HG02973 (cell line): ENCODE results near the gene CORO1C.

ENCODE experiments used
- ATAC-seq: cut with Tn5 transposase; IDR thresholded peaks from one replicate; pipeline ENCODE4 v1.9.1; 2021; ENCODE audit warnings: moderate library complexity; ENCODE audit not compliant: unreplicated experiment

Gene CORO1C

DNA sequence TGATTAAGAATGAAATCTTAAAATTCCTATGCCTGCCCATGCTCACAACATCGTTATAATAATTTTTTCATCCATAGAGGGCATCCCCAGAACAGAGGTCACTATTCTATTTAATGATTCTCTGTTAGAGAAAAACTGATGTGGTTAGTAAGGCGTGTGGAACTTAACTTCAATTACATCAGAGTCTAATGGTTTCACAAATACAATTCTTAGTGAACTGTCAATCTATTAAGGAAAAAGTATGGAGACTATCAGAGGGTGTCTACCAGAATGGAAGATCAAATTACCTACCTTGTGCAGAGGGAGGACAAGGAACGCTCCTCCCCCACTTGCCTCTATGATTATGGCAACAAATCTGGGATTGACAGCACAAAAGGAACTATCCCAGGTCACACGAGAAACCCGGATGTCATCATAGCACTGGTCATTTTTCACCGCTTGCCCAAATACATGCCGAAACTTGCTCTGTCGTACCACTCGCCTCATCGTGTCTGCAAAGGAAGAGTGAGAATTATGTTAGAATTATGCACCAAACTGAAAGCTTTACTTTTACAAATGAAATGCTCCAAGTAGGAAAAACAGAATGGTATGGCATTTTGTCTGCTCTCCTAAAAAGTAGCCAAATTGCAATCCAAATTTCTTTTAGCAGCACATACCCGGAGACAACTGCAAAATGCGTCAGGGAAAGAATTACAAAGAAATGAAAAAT is 30.3 kb downstream of the CORO1C start:
- no peak for ATAC-seq

DNA sequence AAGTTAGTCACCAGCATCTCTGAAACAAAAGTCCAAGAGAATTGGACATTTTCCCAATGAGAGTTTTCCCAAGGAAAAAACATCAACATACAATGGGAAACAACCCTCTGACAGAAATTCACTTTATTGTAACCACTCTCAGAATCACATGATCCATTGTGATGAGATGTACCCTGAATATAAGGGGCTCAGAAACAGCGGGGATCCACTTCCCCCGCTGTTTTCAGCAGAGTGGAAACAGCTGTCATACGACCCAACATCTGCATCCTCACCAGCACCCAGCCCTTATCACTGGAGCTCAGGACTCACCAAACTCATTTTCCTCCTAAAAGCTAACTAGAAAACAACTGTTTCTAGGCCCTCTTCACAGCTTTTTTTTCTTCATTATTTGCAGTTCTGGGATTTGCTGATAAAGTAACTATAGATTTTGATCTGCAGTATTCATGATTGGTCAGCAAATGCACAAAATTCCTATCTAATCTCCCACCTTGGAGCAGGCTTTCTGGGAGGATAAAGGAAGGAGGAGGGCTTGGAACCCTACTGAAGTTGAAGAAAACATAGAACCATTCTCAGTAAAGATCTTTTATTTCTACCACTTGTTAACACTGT is 31.3 kb downstream of the CORO1C start:
- no peak for ATAC-seq

DNA sequence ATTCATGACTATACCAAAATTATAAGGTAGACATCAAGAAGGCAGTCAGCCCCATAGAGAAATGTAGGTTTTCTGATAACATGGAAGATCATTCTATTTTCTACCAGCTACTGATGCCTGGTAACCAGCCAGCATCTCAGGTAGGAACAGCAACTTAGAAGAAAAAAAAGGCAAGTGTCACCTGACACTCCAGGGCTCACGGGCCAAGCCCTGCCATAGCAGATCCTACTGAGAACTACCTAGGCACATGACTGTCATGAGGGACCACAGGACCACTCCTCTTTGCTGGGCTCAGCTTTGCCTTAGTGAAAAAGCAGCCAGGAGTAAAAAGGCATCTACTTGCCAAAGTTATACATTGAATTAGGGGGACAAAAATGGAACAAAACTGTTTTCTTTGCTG is 33.4 kb downstream of the CORO1C start:
- no peak for ATAC-seq

DNA sequence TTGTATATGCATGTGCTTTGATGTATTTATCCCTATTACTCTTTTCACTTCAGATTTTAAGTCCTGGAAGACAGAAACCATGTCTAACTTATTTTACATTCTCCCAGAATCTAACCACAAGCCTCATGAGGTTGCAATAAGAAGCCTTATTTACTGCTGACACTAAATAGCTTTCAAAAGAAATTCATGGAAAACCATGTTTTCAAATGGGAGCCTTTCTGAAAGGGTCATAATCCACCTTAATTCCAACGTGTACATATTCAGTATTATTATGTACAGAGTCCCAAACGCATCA is 34.4 kb downstream of the CORO1C start:
- no peak for ATAC-seq

DNA sequence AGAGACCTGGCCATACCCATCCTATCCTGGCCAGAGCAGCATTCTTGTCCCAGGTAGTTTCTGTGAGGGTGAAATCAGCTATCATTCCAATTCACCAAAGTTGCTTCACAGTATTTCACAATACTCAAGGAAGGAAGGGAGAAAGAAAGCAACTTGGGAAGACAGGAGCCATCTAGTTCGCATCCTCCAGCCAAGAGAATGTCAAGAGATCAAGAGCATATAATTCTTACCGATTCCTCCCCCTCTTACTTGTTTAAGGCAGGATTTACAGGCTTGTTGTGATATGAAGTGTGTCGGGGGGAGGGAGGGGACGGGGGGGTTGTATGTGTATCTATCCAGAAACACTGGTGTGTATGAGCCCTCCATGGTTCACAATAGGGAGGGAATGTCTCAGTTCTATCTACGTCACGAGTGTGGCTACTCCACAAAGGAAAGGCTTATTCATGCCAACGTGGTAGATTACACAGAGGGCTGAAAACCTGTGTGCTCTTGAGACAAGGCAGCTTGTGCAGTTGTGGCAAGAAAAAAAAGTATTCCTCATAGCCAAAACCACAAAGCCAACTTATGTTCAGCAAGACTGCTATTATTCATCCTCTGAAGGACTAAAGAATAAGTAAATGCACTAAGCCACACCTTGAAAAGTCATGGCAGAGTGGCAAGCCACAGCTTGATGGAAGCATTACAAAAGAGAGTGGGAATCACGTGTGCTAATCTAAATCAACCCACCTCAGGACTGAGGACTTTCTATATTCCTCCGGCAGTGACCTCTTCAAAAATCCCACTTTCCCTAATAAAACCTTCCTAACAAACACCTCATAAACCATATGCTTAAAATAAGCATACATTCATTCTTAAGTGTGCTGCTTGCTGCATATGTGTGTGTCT is 35.0 kb downstream of the CORO1C start:
- ATAC-seq: no peak

DNA sequence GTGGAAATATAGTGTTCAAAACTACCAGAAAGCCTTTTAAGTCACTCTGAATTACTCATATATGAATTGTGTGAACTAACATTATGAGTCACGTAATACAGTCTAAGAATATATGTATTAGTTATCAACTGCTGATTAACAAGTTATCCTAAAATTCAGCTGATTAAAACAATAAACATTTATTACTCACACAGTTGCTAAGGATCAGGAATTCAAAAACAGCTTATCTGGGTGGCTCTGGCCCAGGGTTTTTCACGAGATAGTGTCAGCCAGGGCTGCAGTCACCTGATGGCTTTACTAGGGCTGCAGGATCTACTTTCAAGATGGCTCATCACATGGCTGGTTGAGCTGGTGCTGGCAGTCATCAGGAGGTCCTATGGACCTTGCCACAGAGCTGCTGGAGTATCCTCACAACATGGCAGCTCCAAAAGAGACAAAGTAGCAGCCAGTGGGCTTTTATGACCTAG is 36.5 kb downstream of the CORO1C start:
- ATAC-seq: peak; percentile 32

DNA sequence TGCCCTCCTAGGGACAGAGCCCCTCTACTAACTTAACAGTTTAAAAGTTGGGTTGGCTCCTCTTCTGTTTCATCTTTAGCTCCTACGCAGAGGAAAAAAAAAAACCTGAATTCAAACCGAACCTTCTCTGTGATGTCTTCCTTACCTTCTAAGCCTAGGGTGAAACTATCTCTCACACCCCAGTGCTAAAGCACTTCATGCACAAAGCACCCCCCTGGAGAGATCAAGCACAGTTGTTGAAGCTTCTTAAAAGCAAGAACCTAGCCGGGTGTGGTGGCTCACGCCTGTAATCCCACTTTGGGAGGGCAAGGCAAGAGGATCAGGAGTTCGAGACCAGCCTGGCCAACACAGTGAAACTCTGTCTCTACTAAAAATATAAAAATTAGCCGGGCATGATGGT is 37.6 kb downstream of the CORO1C start:
- no peak for ATAC-seq

DNA sequence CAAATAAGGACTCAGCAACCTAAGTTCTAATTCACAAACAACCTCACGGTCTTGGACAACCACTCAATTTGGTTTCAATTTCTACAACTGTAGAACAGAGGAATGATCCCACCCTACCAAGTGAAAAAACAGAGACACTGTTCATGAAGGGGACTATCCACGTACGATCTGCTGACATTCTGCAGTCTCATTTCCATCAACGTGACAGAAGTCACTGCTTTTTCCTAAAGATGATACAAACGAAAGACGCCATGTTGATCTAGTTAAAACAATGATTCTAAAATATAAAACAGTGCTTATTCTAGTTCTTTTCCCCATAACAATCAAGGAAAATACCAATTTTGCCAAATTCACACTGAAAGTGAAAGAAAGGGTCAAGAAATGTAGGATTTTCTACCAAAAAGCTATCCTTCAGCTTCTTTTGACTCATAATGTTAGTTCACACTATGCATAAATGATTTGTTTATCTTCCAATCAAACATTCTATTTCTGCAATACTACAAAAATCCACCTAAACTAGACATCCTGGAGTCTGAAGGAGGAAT is 38.1 kb downstream of the CORO1C start:
- ATAC-seq: no peak

DNA sequence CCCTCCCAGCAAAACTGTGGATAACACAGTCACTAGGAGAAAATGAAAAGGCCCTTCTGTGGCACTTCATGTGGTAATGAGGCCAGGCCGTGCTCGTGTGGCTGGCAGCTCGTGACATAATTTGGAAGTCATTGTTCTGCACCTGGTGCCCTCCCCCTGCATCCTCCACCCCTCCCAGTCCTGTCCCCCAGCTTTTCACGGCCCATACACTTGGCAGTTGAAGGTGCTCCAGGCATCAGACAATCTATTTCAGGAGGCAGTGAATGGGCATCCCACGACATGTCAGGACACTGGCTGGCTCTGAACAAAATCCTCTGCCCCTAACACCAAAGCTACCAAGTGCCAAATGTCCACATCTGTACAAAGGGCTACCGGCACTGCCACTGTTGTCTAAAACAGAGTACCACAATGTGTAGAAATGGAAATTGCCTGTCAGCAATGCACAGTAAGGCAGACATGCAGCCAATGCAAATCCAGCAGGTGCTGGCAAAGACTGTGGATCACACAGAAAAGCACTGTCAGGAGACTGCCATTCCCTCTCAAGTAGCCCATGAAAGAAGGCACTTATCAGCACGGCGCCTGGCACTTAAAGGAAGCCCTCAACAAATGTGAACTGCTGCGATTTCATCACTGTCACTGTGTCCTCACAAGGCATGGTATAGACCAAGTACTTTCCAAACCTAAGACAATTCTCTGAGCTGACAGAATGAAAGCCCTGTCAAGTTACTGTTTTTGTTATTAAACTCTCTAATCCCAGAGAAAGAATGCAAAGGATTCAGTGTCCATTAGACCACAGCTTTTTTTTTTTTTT is 39.1 kb downstream of the CORO1C start:
- ATAC-seq: no peak

DNA sequence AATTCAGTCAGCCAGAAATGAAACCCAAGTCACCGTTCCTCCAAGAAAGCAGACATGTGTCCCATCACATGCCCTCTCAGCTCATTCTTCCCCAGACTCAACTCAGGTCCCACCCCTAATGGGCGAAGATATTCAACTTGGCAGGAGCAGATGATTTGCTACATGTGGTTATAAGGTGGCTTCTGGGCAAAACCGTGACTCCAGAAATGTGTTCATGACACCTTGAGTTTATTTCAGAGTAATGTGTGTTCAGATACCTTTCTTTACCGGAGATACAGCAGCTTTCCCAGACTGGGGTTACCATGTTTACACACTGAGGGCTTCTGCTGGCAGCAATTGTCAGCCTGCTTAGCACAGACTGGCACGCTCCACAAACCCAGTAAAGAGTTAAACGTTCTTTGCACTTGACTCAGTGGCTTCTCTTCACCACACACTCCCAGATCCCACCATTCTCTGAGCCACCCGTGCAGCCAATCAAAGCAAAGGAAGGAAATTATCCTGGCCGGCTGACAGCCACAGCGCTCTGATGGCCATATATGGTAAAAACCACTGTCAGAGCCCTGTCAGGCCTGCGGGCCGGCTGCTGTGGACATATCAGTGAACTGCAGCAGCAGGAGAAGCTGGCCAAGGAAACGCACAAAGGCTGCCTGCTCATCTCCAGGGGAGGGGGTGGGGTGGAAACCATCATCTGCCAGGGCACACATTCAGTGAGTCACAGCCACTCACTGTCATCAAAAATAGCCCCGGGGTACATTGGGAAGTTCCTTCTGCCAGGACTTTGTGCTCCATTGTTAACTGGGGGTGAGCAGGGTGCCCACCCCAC is 39.9 kb downstream of the CORO1C start:
- ATAC-seq: peak; percentile 66

DNA sequence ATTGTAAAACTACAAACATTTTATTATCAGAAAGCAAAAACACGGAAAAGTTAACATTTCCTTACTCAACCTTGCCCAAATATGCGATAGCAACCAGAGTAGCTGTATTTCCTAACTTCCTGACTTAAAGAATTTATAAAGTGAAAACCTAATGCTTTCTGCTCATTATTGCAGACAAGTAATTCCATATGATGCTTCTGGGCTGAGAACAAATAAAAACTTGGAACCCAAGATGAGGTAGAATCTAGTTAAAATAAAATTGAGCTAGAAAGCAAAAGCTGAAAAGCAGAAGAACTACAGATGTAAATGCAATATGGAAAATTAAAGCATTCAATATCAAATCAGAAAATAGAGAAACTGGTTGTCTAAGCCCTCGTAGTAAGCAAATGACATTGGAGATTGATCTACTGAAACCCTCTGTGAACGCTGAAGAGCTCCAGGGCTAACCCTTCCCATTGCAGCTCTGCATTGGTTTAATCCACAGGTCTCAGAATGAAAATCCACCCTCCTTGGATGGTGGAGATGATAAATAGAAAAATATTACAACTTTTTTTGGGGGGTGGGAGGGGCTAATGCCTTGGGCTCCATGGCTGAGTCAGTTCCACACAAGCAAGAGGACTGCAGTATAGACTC is 40.7 kb downstream of the CORO1C start:
- ATAC-seq: no peak

DNA sequence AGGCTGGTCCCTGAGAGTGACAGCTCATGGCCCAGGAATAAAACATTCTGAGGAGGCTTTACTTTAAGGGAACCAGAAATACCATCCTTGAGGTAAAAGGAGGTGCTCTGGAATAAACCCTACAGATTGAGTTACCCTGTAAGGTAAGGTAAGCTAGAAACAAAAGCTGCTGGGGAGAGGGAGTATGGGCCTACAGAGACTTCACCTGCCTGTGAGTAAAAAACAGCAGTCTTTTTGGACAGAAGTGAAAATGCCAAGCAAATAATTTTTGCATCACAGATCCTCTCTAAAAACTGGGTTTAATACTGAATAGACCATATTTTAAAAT is 41.2 kb downstream of the CORO1C start:
- ATAC-seq: no peak

DNA sequence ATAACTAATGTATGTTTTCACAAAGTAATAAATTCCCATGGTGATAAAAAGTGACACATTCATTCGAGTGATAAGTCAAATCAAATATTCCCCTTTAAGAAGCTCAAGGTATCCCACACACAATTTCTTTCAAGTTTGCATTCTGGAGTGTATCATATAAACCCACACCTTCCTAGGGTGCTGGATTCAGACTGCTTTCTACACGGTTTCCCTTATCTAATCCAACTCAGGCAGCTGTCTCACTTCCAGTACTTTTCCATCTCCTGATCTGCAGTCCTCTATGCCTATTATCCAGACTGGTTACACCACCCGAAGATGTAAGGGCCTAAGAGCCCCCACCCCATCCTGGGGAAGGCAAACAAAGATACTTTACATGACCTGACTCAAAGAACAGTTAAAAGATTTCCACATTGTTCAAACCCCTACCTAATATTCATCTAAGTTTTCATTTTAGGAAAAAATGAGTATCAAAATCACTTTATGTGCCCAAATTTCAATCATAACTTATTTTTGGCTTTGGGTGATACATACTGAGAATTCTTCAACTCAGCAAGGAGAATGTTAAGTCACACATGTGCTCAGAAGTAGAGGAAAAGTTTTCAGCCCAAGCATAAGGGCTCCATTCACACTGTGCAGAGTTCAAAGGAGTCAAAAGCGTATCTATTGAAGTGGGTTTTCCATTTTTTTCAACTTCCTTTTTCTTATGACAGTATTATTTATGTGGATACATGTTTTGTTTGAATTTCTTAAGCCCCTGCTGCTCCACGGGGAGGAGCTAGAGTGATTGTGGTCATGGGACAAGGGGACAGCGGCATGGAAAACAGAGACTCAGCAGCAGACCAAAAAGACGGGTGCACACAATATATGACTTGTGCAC is 41.8 kb downstream of the CORO1C start:
- ATAC-seq: no peak

DNA sequence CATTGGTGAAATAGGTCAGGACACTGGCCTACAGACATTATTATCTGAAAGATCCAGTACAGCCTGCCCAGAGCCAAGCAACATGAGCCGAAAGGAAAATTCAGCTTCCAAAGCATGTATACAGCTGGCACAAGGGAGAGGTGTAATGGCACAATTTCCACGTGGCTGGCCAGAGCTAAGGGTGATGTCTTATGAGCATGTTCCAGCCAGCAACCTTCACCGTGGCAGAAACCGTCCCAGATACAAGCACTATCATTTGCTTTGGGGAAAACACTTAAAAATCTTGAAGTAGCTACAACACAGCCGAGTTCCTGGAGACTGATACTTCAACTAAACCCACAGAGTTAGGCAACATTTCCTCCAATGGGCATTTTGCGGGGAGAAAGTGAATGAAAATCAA is 44.5 kb downstream of the CORO1C start:
- no peak for ATAC-seq

DNA sequence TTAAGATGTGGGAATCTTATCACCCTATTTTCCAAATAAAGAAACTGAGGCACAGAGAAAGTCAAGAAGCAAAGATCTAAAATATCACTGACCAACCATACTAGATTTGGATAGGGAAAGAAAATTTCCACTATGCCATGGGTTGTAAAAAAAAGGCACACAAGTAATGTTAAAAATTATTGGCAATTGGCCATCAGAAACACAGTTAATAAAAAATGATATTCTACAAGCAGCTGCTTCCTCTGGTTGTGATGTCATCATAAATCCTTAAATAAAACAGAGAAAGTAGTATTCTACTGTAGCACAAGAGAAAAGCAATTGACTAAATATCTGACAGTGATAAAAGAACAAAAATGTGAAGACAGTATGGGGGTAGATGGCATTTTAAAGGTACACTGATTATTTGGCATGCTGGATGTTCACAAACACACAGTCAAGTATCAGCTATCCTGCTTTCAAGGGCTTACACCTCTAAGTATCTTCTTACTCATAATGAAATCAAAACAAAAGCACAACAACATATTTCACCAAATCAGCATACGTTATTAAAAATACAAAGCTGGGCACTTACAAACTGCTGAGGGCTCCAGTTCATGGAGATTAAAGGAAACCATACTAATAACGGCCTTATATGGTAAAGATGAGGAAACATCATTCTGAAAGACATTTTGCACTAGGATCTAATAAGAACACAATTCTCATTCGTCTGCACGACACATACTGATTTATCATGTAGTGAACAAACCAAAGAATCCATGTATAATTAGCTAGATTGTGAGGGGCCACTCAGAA is 45.7 kb downstream of the CORO1C start:
- no peak for ATAC-seq

DNA sequence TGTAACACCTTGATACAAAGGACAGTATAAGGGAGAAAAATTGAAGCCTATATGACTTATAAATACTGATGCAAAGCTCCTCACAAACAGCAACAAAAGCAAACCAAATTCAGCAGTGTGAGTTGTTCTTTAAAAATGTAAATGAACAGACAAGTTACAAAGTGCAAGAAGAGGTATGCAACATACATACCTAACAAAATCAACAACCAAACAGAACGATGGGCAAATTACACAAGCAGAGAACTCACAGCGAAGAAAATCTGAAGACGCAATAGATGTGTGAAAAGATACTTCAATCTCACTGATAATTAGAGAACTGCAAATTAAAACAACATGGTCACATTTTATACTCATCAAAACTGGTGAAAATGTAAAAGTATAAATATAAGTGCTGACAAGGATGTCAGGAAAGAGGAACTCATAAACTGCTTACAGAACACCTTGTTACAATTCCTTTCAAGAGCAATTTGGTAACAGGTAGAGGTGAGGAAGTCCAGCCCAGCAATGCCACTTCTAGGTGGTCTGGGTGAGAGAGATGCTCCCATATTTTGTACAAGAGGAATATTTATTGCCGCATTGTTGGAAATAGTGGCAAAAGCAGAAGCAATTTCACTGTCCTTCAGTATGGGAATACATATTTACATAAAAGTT is 47.3 kb downstream of the CORO1C start:
- no peak for ATAC-seq

DNA sequence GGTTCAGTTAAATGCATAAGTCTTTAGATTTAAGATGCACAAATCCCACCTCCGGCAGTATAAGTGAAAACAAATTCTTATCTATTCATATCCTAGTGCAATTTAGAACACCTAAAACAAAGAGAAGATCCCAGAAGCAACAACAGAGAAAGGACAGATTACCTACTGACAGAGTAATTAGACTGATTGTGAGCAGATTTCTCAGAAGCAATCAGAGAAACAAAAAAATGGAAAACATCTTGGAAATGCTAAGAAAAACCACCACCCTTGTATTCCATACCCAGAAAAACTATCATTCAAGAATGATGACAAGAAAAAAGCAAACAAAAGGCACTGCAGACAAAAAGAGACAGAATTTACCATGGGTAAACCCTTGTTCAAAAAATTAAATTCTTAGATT is 50.0 kb downstream of the CORO1C start:
- ATAC-seq: no peak
